Measurements from ENCODE around the gene ADGRG3.

Gene ADGRG3

DNA sequence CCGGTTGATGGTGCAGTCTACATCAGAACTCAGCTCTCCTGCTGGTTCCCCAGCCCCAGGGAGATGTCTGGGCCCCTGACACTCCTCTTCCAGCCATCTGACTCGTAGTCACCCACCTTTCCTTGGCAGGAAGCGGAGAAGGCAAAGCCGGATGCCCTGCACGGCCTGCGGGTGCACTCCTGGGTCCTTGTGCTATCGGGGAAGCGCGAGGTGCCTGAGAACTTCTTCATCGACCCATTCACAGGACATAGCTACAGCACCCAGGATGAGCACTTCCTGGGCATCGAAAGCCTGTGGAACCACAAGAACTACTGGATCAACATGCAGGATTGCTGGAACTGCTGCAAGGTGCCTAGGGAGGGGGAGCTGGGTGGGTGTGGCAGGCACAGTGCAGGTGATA is 39.2 kb downstream of the ADGRG3 start:
- H3K79me2 ChIP-seq (ENCODE audit: control insufficient read depth, low read length), result no peaks in the 10 kb centered on the region
- H3K4me2 ChIP-seq (ENCODE audit: low read length), result no peak overlapping the region
- TF ChIP-seq, protein P1, sequence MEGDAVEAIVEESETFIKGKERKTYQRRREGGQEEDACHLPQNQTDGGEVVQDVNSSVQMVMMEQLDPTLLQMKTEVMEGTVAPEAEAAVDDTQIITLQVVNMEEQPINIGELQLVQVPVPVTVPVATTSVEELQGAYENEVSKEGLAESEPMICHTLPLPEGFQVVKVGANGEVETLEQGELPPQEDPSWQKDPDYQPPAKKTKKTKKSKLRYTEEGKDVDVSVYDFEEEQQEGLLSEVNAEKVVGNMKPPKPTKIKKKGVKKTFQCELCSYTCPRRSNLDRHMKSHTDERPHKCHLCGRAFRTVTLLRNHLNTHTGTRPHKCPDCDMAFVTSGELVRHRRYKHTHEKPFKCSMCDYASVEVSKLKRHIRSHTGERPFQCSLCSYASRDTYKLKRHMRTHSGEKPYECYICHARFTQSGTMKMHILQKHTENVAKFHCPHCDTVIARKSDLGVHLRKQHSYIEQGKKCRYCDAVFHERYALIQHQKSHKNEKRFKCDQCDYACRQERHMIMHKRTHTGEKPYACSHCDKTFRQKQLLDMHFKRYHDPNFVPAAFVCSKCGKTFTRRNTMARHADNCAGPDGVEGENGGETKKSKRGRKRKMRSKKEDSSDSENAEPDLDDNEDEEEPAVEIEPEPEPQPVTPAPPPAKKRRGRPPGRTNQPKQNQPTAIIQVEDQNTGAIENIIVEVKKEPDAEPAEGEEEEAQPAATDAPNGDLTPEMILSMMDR (IDR thresholded peaks at IDR 0.05; ENCODE audit: low read depth, low read length, poor library complexity, severe bottlenecking), result no peak
- TF ChIP-seq EZH2phosphoT487 (IDR thresholded peaks at IDR 0.05; ENCODE audit: borderline replicate concordance, low read length), result no peak
- H3K9me3 ChIP-seq (ENCODE audit: control insufficient read depth, insufficient read depth, low read length), result no peaks in the 10 kb centered on the region
- no peak overlapping the region for H3K27ac ChIP-seq (ENCODE audit: low read depth, low read length)
- H3K4me3 ChIP-seq (ENCODE audit: low read length), result no peak overlapping the region
- H3K36me3 ChIP-seq (ENCODE audit: control insufficient read depth, low read length), result no peaks in the 10 kb centered on the region
- no peaks in the 10 kb centered on the region for H3F3A ChIP-seq (ENCODE audit: control insufficient read depth, insufficient read depth)
- H3K4me1 ChIP-seq (ENCODE audit: control insufficient read depth, low read length), result no peaks in the 10 kb centered on the region
- H3K27me3 ChIP-seq (ENCODE audit: control insufficient read depth, low read length), result peaks cover 28% of the 10 kb centered on the region
- no peaks in the 10 kb centered on the region for H4K20me1 ChIP-seq (ENCODE audit: control insufficient read depth, insufficient read depth, low read depth, low read length)
- no peaks in the 10 kb centered on the region for H3K9me2 ChIP-seq (replicated peaks; ENCODE audit: control insufficient read depth, low read length)

DNA sequence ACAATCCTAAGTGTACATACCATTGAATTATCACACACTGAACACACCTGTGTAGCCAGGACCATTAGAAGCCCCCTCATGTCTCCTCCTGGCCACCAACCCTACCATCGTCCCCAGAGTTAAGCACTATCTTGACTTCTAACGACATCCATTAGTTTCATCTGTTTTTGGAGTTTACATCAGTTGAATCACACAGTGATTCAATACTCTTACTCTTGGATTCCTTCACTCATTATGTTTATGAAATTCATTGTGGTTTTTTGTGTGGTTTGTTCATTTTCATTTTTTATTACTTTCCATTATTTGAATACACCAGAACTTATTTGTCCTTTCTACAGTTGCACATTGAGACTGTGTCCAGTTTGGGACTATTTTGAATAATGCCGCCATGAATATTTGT is 40.1 kb downstream of the ADGRG3 start:
- Histone ChIP-seq H3K4me3 (ENCODE audit: low read length) (no peak overlapping the region), H3K27ac (ENCODE audit: low read depth, low read length) (no peak overlapping the region), H3K4me2 (ENCODE audit: low read length) (no peak overlapping the region), H3K79me2 (ENCODE audit: control insufficient read depth, low read length) (no peaks in the 10 kb centered on the region), H3K27me3 (ENCODE audit: control insufficient read depth, low read length) (peaks cover 30% of the 10 kb centered on the region), H3K36me3 (ENCODE audit: control insufficient read depth, low read length) (no peaks in the 10 kb centered on the region), H4K20me1 (ENCODE audit: control insufficient read depth, insufficient read depth, low read depth, low read length) (no peaks in the 10 kb centered on the region), H3K4me1 (ENCODE audit: control insufficient read depth, low read length) (no peaks in the 10 kb centered on the region), H3F3A (ENCODE audit: control insufficient read depth, insufficient read depth) (no peaks in the 10 kb centered on the region), H3K9me2 (replicated peaks; ENCODE audit: control insufficient read depth, low read length) (no peaks in the 10 kb centered on the region), H3K9me3 (ENCODE audit: control insufficient read depth, insufficient read depth, low read length) (no peaks in the 10 kb centered on the region)
- TF ChIP-seq, protein P1 (IDR thresholded peaks at IDR 0.05; ENCODE audit: low read depth, low read length, poor library complexity, severe bottlenecking), result no peak
- no peak for TF ChIP-seq EZH2phosphoT487 (IDR thresholded peaks at IDR 0.05; ENCODE audit: borderline replicate concordance, low read length)

DNA sequence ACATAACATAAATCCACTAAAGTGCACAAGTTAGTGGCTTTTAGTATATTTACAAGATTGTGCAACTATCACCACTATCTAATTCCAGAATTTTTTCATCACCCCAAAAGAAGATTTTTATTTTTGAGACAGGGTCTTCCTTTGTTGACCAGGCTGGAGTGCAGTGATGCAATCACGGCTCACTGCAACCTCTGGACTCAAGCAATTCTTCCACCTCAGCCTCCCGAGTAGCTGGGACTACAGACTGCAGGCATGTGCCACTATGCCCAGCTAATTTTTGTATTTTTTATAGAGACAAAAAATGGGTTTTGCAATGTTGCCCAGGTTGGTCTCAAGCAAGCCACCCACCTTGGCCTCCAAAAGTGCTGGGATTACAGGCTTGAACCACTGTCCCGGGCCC is 41.6 kb downstream of the ADGRG3 start:
- H3K9me2 ChIP-seq (replicated peaks; ENCODE audit: control insufficient read depth, low read length), result no peaks in the 10 kb centered on the region

More for the DNA sequence above, 41.6 kb downstream of the ADGRG3 start:
- no peaks in the 10 kb centered on the region for H4K20me1 ChIP-seq (ENCODE audit: control insufficient read depth, insufficient read depth, low read depth, low read length)
- TF ChIP-seq, protein P1 (IDR thresholded peaks at IDR 0.05; ENCODE audit: low read depth, low read length, poor library complexity, severe bottlenecking), result no peak
- no peak for TF ChIP-seq EZH2phosphoT487 (IDR thresholded peaks at IDR 0.05; ENCODE audit: borderline replicate concordance, low read length)
- H3K4me2 ChIP-seq (ENCODE audit: low read length), result no peak overlapping the region
- peaks cover 40% of the 10 kb centered on the region for H3K27me3 ChIP-seq (ENCODE audit: control insufficient read depth, low read length)
- no peaks in the 10 kb centered on the region for H3K36me3 ChIP-seq (ENCODE audit: control insufficient read depth, low read length)
- H3K79me2 ChIP-seq (ENCODE audit: control insufficient read depth, low read length), result no peaks in the 10 kb centered on the region
- no peak overlapping the region for H3K4me3 ChIP-seq (ENCODE audit: low read length)
- H3K9me3 ChIP-seq (ENCODE audit: control insufficient read depth, insufficient read depth, low read length), result no peaks in the 10 kb centered on the region
- no peaks in the 10 kb centered on the region for H3F3A ChIP-seq (ENCODE audit: control insufficient read depth, insufficient read depth)
- no peaks in the 10 kb centered on the region for H3K4me1 ChIP-seq (ENCODE audit: control insufficient read depth, low read length)
- H3K27ac ChIP-seq (ENCODE audit: low read depth, low read length), result no peak overlapping the region

Measured in DOHH2 (cell line).